ENCODE measurements around the gene RAB17.

The RAB17 gene

DNA sequence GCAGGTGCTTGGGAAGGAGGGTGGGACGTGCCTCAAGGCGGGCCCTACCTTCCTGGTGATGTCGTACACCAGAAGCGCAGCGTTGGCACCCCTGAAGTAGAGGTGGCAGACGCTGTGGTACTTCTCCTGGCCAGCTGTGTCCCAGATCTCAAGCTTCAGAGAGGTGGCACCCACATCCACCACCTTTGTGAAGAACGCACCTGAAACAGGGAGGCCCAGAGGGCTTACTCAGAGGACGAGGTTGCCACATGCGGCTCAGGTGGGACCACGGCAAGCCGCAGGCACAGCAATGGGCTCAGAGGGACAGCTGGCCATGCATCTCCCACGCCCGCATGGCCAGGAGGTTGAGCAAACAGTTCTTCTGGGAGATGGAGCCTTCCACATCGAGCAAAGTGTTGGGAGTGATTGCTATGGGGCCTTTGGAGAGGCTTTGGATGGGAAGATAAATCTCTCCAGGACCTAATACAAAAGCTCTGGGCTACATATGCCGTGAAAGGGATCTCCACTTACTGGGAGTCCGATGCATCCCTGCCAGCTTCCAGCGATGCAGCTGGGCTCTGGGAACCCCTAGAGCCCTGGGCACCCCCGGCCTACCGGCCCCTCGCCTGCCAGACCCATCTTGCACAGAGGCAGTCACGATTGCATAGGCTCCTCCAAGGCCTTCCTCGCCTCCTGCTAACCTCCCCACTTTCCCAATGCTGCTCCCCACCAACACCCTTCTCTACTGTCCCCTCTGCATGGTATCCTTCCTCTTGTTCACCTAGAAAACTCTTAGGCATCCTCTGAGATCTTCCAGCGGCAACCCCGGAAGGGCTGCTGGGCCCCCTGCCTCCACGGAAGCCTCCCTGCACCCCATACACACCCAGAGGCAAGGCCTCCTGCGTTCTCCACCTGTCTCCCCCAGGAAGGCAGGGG, 12.3 kb downstream of the RAB17 start:
- DNase-seq (ENCODE audit: low spot score) = no peak

DNA sequence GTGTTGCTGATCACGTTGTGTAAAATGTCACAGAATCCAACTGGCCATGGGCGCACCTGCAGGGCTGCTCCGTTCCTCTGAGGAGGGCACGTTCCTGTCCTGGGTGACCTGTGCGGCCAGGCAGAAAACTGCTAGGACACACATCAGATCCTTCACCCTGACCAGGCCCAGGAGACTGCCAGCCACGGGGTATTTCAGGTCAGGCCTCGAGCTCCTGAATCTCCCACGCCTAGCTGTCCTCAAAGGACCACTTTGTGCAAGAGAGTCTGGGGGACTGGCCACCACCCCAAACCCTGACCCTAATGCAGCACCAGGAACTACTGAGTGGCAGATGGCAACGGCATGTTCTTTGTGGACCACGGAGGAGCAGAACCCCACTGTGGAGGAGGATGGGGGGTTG, 13.1 kb downstream of the RAB17 start:
- no peak for DNase-seq (ENCODE audit: low spot score)

DNA sequence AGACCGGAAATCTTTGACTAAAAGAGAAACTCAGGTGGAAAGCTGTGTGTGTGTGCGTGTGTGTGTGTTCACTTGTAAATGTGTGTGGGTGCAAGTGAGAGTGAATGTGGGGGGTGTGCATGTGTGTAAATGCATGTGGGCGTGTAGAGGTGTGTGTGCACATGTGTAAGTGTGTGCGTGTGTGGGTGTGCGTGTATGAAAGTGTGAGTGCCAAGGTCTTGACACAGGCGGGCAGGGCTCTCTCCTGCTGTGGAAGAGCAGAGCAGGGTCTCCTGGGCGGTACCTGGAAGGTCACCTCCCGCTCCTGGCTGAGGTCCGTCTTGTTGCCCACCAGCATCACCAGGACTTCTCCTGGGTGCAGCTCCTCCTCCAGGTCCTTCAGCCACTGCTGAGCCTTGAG, 13.6 kb downstream of the RAB17 start:
- no peak for DNase-seq (ENCODE audit: low spot score)

DNA sequence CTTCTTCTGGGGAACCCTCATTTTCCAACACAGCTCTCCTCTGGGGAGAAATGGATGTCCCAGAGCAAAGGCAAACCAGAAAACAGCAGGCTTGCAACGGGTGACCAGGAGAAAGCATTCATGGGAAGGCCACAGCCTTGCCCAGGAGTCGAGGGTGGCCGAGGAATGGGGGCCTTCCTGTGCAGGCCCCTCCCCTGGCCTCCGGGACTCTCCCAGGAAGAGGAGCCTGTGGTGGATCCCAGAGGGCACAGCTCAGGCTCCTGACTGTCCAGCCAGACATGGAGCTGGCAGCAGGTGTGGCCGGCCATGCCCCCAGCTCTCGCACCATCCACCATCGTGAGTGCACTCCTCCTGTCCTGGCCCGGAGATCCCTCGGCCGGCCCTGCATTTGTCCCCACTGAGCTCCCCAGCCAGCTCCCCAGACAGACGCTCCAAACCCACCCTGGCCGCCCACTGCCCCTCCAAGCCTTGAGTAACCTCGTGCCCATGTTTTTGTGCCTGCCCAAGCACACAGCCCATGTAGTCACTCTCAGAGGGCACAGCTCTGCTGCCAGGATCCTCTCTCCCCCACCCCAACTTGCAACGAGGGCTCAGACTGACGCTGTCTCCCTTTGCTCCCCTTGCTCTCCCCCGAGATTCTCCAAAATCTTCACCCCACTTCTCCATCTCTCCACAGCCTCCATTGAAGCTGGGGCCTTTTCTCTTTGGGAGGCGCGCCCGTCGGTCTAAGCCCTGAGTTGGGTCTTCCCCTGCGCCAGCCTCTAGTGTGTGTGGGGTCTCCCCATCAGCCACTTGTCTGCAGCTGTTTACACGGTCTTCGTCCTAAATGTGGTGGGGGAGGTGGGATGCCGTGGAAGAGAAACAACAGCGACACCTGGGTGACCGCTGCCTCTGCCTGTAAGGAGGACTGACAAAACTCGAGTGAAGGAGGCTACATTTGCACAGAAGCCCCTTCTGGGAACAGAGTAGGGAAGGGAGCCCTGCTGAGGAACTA, 14.4 kb downstream of the RAB17 start:
- no peak for DNase-seq (ENCODE audit: low spot score)

DNA sequence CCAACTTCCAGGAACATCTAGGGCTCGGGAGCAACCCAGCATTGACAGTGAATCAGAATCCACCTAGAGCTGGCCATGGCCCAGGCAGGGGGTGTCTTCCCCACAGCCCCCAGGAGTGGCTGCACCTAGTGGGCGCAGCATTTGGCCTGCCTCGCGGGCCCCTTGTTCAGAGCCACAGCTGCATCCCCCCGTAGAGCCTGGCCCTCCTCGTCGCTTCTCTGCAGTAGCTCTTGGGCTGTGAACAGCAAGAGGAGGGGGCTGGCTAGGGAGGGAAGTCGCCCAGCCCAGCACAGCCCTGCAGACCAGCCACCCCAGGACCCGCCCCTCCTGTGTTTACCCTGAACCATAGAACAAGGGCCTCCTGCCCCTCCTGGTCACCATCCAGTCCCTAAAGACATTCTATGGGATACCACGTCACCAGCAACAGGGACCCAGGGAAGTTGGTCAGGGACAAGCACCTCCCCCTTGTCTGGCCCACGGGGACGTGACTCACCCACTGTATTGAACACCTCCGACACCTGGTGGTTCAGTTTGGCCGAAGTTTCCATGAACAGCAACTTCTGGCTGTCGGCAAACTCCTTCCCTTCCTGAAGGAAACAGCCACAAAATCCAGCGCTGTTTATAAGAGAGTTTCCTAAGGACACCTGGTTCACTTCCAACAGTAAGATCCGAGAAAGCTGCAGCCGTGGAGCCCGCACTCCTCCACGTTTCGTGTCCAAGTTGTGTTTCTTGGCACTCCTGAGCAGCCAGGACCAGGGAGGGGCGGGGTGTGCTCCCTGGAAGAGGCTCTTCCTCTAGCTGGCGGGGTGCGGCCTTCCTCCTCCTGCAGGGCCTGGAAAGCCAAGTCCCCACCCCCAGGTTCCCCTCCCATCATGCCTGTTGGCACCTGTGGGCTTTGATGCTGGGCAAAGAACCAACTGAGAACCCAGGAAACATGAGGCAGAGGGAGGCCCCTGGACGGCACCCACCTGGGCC, 15.4 kb downstream of the RAB17 start:
- DNase-seq (ENCODE audit: low spot score) = no peak

DNA sequence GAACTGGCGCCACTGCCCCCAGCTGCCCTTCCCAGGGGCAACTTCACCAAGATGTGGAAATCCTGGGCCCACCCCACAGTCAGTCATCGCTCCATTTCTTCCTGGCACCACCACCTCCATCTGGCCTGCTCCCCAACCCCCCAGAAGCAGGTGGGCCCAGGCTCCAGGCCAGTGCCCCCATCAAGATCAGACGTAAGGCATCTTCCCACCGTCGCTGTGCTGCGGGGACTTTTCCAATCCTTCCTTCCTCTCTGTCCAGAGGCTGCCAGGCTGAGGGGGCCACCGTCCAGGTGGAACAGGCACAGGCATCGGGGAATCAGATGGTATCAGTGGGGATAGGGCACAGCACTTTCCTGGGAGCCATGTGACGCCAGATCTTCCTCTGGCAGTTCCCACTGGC, 16.1 kb downstream of the RAB17 start:
- DNase-seq (ENCODE audit: low spot score) = no peak

DNA sequence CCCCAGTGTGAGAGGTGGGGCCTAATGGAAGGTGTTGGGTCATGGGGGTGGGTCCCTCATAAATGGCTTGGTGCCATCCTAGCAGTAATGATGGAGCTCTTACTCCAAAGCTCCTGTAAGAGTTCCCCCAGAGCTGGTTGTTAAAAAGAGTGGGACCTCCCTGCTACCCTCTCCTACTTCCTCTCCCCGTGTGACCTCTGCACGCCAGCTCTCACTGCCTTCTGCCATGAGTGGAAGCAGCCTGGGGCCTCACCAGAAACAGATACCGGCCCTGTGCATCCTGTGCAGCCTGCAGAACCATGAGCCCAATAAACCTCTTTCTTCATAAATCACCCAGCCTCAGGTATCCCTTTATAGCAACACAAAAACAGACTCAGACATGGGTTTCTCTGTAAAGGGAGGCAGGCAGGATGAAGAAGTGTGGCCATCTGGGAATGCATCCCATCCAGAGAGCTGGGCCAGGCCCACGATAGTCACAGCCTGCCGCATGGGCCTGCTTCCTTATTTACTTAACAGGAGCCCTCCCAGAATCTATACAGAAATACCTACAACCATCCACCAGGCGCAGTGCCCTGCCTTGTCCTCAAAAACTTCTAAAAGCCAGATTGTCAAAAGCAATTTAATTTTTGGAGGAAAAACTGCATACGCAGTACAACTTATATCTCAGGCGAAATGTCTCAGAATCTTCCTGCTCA, 16.7 kb downstream of the RAB17 start:
- DNase-seq (ENCODE audit: low spot score) = no peak

DNA sequence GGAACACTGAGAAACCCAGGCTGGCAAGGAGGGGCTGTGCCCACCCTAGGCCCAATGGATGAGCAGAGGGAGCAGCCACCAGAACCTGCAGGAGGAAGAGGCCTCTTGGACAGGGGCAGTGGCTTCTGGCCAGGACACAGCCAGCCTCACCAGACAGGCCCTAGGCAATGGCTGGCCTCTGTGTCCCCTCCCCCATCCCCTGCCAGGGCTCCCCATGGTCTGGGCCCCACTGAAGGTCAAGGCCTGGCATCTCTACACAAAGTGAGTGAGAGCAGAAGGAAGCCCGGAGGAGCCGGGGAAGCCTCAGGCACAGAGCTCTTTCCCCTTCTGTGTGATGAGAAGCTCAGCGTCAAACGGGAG, 17.8 kb downstream of the RAB17 start:
- no peak for DNase-seq (ENCODE audit: low spot score)

DNA sequence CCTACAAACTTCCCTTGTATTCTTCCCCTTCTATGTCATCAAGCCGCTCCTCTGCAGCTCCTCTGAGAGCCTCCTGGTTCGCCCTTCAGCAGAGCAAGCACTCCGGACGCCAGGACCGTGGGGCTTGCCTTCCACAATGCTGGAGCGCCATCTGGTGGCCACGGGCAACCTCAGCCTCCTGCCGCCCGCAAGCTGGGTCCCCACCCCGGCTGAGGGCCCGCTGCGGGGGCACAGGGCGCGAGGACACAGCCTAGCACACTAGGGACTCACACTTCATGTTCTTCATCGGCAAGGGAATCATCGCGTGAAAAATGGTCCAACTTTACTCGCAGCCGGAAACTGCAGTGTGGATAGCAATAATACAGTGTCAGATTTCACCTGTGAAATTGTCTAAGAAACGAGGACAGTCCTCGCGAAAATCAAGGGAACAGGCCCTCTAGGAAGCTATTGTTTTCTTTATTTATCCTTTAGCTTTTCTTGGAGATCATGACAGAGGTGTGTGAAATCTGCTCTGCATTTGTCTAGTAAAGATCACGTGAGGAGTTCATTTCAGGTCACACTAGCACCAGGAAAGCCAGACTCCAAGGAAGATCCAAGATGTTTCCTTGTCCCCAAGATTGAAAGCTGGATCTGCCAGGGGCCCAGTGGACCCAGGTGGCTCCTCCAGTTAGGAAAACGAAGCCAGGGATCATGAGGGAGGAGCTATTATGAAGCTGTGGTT, 18.4 kb downstream of the RAB17 start:
- peak; percentile 93 for DNase-seq (ENCODE audit: low spot score)

DNA sequence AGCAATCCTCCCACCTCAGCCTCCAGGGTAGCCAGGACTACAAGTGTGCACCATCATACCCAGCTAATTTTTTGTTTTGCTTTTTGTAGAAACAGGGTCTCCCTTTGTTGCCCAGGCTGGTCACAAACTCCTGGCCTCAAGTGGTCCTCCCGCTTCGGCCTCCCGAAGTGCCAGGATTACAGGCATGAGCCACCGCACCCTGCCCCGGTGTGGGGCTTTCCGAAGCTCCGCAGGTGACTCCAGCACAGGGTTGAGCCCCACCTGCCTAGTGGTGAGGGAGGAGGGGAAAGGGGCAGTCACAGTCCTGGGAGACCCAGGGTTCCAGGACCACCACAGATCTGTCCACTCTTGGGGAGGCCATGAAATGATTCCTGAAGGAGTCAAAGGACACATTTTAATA, 19.0 kb downstream of the RAB17 start:
- DNase-seq (ENCODE audit: low spot score) = no peak

DNA sequence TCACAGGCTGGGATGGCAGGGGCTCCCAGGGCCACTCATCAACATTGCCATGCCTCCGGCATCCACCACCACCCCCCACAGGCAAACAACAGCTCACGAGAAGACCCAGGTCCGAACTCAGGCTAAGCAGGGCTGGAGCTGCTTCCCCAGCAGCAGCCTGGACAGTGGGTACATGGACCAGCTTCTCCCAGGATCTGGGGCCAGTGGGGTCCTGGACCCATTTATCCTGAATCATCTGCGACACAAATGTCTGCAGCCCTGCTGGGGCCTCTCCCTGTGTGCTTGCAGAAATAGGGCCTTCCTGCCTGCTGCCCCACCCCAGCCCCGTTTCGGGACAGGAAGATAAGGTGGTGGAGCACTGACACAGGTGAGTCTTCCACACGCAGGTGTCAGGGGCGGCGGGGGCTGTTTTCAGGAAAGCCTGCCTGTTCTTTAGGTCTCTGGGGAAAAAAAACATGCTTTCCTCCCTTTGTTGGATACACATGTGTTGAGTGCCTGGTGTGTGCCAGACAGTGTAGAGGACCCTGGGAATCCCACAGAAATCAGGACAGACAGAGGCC, 19.7 kb downstream of the RAB17 start:
- no peak for DNase-seq (ENCODE audit: low spot score)

DNA sequence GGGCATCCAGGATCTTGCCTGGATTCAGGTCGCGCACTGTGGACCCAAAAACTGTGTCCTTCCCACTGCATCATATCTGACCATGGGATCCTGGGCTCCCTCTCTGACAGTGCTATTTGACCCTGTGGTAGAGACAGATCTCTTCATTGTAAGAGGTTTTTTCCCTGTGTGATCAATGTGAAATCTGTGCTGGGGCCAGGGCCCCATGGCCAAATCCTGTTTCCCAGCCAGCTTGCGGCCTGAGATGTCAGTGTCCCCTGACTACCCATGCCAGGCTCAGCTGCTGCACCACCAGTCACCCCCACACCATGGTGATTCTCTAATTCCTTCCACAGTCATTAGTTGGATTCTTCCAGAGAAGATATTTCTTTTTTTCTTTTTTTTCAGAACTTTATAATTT, 20.6 kb downstream of the RAB17 start:
- DNase-seq (ENCODE audit: low spot score) = no peak

DNA sequence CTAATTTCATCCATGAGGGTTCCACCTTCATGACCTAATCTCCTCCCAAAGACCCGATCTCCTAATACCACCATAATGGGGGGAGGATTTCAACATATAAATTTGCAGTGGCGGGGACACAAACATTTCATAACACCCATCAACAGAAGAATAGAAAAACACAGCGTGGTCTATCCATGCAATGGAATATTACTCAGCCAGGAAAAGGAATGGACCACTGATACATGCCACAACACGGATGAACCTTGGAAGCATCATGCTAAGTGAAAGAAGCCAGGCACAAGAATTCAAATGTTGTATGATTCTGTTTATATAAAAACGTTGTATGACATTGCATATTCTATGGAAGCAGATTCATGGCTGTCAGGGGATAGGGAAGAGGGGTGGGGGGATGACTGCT, 21.5 kb downstream of the RAB17 start:
- DNase-seq (ENCODE audit: low spot score) = no peak

DNA sequence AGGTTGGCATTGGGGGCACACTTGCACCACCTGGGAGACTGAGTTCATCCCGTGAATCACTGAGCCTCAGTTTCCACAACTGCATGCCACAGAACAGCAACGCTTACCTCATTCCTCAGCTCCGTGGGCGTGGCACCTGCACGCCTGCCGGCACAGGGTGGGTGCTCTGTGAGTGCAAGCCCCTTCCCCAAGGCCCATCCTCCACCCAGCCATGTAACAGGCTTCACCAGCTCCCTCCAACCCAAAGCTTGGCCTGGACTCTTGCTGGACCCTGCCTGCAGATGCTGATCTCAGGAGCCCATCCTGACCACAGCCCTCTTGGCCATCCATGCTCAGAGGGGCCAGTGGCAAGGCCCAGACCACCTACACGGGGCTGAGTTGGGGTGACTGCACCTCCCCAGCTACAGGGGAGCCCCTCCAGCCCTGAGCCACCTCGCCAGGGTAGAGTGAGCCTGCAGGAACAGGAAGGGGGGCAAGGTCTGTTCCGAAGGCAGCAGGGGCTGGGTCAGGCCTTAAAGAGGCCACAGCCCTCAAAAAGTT, 22.3 kb downstream of the RAB17 start:
- DNase-seq (ENCODE audit: low spot score) = no peak

DNA sequence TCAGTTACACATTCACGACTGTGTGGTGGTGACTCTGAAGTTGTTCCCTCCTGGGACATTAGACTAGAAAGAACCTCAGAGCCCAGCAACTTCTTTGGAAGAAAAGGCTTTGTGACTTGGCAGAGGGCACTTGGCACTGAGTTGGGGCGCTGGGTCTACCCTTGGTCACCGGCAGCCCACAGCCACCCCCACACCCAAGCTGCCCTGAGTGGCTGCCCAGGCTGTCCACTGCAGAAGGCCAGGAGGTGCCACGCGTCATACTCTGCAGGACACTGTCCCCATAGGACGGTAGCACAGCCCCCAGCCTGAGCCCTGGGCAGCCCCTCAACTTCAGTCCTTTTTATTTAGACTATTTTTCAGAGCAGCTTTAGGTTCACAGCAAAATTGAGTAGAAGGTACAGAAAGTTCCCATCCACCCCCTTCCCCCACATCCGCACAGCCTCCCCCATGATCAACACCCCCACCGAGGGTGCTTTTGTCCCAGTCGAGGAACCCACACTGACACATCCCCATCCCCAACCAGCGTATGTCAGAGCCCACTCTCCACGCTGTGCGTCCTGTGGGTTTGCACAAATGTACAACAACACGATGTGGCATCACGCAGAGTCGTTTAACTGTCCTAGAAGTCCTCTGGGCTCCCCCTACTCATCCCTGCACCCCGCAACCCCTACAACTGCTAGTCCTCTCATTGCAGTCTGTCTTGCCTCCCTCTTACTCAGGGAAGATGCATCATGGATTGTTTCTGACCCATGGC, 23.1 kb downstream of the RAB17 start:
- DNase-seq (ENCODE audit: low spot score) = no peak

DNA sequence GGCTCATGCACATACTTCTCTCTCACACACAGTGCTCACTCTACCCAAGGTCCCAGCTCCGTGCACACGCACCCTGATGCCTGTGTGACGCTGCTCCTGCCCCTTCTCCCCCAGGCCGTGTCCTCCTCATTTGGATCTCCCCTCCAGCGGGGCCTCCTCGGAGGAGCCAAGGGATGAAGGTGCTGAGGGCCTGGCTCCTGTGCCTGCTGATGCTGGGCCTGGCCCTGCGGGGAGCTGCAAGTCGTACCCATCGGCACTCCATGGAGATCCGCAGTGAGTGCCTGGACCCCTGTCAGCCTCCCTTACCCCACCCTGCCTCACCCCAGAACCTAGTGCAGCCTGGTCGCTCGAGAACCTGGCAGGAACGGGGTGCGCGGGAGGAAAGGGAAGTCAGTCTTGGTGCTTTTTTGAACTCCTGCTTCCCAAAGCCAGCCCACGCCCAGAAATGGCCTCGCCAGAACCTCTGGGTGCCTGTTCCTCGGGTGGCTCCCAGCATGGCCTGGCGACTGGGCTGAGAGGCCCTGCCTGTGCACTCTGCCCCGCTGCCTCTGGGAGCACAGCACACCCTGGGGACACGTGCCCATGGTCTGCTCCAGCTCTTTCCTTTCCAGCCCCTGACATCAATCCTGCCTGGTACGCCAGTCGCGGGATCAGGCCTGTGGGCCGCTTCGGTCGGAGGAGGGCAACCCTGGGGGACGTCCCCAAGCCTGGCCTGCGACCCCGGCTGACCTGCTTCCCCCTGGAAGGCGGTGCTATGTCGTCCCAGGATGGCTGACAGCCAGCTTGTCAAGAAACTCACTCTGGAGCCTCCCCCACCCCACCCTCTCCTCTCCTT, 23.9 kb downstream of the RAB17 start, which contains the start of gene PRLH:
TSS of gene PRLH (plus strand) at position 174 of the 835 bp plus-strand sequence. CDS start at position 174, 0 bp downstream.
- no peak for DNase-seq (ENCODE audit: low spot score)

DNA sequence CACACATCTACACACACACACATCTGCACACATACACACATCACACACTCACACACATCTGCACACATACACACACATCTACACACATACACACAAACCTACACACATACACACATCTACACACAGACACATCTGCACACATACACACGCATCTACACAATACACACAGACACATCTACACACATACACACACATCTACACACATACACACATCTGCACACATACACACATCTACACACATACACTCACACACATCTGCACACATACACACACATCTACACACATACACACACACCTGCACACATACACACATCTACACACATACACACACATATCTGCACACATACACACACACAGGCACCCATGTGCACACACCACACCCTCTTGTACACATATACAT, 24.6 kb downstream of the RAB17 start:
- DNase-seq (ENCODE audit: low spot score) = no peak

DNA sequence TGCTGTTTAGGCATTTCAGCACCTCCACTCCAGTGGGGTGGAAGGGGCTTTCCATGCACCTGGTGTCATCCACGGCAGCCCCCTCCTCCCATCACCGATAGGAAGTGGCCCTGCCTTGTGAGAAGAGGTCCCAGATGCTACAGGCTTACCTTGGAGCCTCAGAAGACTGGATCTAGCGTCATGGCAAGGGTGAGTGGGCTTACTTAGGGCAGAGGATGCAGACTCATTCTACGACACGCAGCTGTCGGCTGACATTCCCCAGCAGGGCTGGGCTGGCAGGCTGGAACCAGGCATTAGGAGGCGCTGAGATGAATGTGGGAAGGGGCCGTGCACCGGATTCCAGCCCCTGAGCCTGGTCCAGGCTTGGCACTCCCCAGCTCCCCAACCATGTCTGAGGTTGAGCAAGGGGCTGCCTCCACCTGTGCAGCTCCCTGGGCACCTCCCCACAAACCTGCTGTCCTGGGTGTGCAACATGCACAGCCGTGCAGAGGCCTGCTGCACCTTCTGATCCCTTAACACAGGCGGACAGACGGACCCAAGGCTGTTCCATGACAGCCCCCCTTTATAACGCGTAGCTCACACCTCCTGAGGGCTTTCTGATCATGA, 25.9 kb downstream of the RAB17 start:
- DNase-seq (ENCODE audit: low spot score) = no peak
